HEK293T (cell line): ENCODE data around the gene PIK3CG.

Source experiments
- ARNT ChIP-seq: fragments of 450-650 bp; IDR thresholded peaks from 2 replicates; pipeline ENCODE4 v1.6.1; 2017; ENCODE audit warnings: mild to moderate bottlenecking
- BHLHE40 ChIP-seq: fragments of 450-650 bp; IDR thresholded peaks from 2 replicates; pipeline ENCODE4 v1.6.1; 2016; ENCODE audit warnings: mild to moderate bottlenecking, moderate library complexity, borderline replicate concordance
- ELF4 ChIP-seq: fragments of 450-650 bp; IDR thresholded peaks from 2 replicates; pipeline ENCODE4 v1.6.1; 2017; ENCODE audit warnings: antibody characterized with exemption
- FOXK2 ChIP-seq: fragments of 450-650 bp; IDR thresholded peaks from 2 replicates; pipeline ENCODE4 v1.6.1; 2016; ENCODE audit warnings: mild to moderate bottlenecking
- FOXM1 ChIP-seq: fragments of 450-650 bp; IDR thresholded peaks from 2 replicates; pipeline ENCODE4 v1.6.1; 2017; ENCODE audit warnings: mild to moderate bottlenecking, borderline replicate concordance
- HDGF ChIP-seq: fragments of 450-650 bp; IDR thresholded peaks from 2 replicates; pipeline ENCODE4 v1.6.1; 2017; ENCODE audit warnings: antibody characterized with exemption, borderline replicate concordance
- L3MBTL2 ChIP-seq: fragments of 450-650 bp; conservative IDR thresholded peaks from 2 replicates; pipeline ENCODE4 v1.6.1; 2016; ENCODE audit warnings: mild to moderate bottlenecking
- LEF1 ChIP-seq: fragments of 450-650 bp; IDR thresholded peaks from 2 replicates; pipeline ENCODE4 v1.6.1; 2017; ENCODE audit warnings: mild to moderate bottlenecking, borderline replicate concordance
- NFRKB ChIP-seq: fragments of 450-650 bp; IDR thresholded peaks from 2 replicates; pipeline ENCODE4 v1.6.1; 2016; ENCODE audit warnings: mild to moderate bottlenecking, moderate library complexity
- SP1 ChIP-seq: fragments of 450-650 bp; IDR thresholded peaks from 2 replicates; pipeline ENCODE4 v1.6.1; 2017
- SUZ12 ChIP-seq: fragments of 450-650 bp; IDR thresholded peaks from 2 replicates; pipeline ENCODE4 v1.6.1; 2016; ENCODE audit warnings: mild to moderate bottlenecking
- ZNF384 ChIP-seq: fragments of 450-650 bp; IDR thresholded peaks from 2 replicates; pipeline ENCODE4 v1.6.1; 2016
- TF ChIP-seq, protein P1 (sequence below): fragments of 450-650 bp; IDR thresholded peaks from 2 replicates; pipeline ENCODE4 v1.6.1; 2016

DNA sequence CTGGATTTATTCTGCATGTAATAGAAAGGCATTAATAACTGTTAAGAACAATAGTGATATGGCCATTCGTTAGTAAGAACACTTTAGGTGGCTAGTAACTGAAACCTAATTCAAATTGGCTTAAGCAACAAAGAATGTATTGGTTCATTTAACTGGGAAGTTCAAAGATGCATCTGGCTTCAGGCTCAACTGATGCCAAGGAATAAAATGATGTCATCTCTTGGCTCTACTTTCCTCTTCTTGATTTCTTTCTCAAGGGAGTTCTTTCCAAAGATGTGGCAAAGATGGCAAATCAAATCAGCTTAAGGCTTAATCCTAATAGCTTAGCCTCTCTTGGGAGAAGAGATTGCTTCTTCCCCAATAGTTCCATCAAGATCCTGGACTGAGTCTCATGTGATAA is 51.6 kb downstream of the PIK3CG start:
- no peak for TF ChIP-seq FOXK2
- TF ChIP-seq ARNT: no peak
- TF ChIP-seq BHLHE40: no peak
- no peak for TF ChIP-seq SUZ12
- TF ChIP-seq ELF4: no peak
- TF ChIP-seq NFRKB: no peak
- no peak for TF ChIP-seq HDGF
- TF ChIP-seq LEF1: no peak
- TF ChIP-seq SP1: no peak
- TF ChIP-seq, protein P1, sequence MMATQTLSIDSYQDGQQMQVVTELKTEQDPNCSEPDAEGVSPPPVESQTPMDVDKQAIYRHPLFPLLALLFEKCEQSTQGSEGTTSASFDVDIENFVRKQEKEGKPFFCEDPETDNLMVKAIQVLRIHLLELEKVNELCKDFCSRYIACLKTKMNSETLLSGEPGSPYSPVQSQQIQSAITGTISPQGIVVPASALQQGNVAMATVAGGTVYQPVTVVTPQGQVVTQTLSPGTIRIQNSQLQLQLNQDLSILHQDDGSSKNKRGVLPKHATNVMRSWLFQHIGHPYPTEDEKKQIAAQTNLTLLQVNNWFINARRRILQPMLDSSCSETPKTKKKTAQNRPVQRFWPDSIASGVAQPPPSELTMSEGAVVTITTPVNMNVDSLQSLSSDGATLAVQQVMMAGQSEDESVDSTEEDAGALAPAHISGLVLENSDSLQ: no peak
- TF ChIP-seq FOXM1: no peak
- TF ChIP-seq ZNF384: no peak
- no peak for TF ChIP-seq L3MBTL2
